Lung (tissue), 12 donors: ENCODE data around the gene COCH. TPM values are rescaled to one million over a fixed set of nuclear protein-coding genes. Genes with fewer than 3 reads are reported as not detected.
A peak's percentile ranks its signal among the peaks of the same experiment; 100 is the strongest.

Experiments
- ATAC-seq: fragments of 200-7000 bp; cut with Tn5 transposase; one replicate; pipeline ENCODE4 v1.9.1; 2020; ENCODE audit warnings: moderate number of reproducible peaks; ENCODE audit not compliant: insufficient read depth, low FRiP score
- DNase-seq, 3 donors: peaks; one replicate each; pipeline ENCODE4 v3.0.0-alpha.2; 2013 to 2017
- H3K27ac ChIP-seq, 2 donors: one replicate each; pipeline ENCODE4 v1.5.1; 2013; ENCODE audit warnings: mild to moderate bottlenecking in 2 of 2, moderate library complexity in 2 of 2, control low read depth in 1 of 2, inconsistent platforms in 1 of 2, low read depth in 1 of 2, low read length in 1 of 2
- H3K27me3 ChIP-seq, 3 donors: one replicate each; pipeline ENCODE4 v1.5.1; 2013; ENCODE audit warnings: low read length in 2 of 3; ENCODE audit not compliant: control insufficient read depth in 3 of 3, insufficient read depth in 3 of 3
- H3K36me3 ChIP-seq, 4 donors: one replicate each; pipeline ENCODE4 v1.5.1; 2013; ENCODE audit warnings: low read length in 4 of 4, mild to moderate bottlenecking in 1 of 4, moderate library complexity in 1 of 4; ENCODE audit not compliant: control insufficient read depth in 4 of 4, insufficient read depth in 4 of 4
- H3K4me1 ChIP-seq, 5 donors: one replicate each; pipeline ENCODE4 v1.5.1; 2013; ENCODE audit warnings: low read length in 5 of 5, mild to moderate bottlenecking in 2 of 5, moderate library complexity in 1 of 5; ENCODE audit not compliant: control insufficient read depth in 5 of 5, insufficient read depth in 5 of 5
- H3K4me3 ChIP-seq: one replicate; pipeline ENCODE4 v1.5.1; 2013; ENCODE audit warnings: mild to moderate bottlenecking, control low read depth, moderate library complexity
- H3K9ac ChIP-seq, 2 donors: one replicate each; pipeline ENCODE4 v1.5.1; 2013; ENCODE audit warnings: low read length in 2 of 2, control low read depth in 1 of 2; ENCODE audit not compliant: insufficient read depth in 1 of 2
- H3K9me3 ChIP-seq, 4 donors: one replicate each; pipeline ENCODE4 v1.5.1; 2013; ENCODE audit warnings: low read length in 3 of 4, mild to moderate bottlenecking in 1 of 4, moderate library complexity in 1 of 4; ENCODE audit not compliant: control insufficient read depth in 4 of 4, insufficient read depth in 3 of 4
- WGBS, 2 donors: extraction: QIAGEN DNeasy Blood & Tissue Kit; methylation state at CpG; one replicate each; pipeline ENCODE4 v1.1.7; 2013; 5-methylcytosine and 5-hydroxymethylcytosine counted together
- polyA plus RNA-seq, 2 donors: library from polyadenylated mRNA; stranded (reverse); fragments of 200-250 nt; gene quantifications; one replicate each; pipeline ENCODE4 v1.2.1, GENCODE V29; 2013
- total RNA-seq, 2 donors: library from RNA; depleted of rRNA in 1 of 2; stranded (reverse); fragments of >200 nt in 1 of 2; gene quantifications; one replicate each; pipeline ENCODE4 v1.2.1, GENCODE V29; 2014 to 2021
- TF ChIP-seq, protein P1 (sequence below): IDR thresholded peaks from 2 replicates; pipeline ENCODE4 v1.5.1; 2012; ENCODE audit warnings: mild to moderate bottlenecking; ENCODE audit errors: control extremely low read depth, extremely low read depth
- donor health status: control.
- donor health status: control.
- donor health status: Bipolar disorder and iron deficiency.
- donor health status: healthy.
- donor health status: DM: yes; HTN: yes; CAD: no.

The COCH gene
- total and polyA plus RNA-seq, 4 donors, result 0.06 to 0.71 (median 0.31) TPM

DNA sequence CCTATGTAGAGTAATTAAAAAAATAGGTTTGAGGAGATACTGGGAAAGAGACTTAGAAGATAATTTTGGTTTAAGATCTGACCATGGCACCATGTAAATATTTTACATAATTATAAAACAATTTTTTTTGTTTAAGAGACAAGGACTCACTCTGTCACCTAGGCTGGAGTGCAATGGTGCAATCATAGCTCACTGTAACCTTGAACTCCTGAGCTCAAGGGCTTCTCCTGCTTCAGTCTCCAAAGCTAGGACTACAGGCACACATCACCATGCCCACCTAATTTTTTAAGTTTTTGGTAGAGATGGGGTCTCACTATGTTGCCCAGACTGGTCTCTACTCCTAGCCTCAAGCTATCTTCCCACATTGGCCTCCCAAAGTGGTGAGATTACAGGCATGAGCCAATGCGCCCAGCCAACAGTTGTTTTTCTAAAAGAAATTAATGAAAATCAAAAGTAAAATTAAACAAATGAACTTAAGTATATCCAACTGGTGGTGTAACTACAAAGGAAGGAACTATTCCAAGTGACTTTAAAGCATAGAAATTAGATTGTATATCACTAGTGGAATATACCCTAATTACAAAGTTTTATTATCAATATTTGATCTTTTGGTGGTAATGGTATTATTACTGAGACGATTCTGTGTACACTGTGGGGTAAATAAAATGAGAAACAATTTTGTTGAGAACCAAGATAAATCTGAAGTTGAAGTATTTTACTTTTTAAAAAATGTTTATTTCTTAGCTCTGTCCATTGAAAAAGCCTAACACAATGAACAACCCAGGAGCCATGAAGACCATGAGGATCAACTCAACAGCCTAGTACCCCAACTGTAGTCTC is 29.1 kb downstream of the COCH start:
- DNase-seq (no peak), ATAC-seq (no peak)
- TF ChIP-seq, protein P1, sequence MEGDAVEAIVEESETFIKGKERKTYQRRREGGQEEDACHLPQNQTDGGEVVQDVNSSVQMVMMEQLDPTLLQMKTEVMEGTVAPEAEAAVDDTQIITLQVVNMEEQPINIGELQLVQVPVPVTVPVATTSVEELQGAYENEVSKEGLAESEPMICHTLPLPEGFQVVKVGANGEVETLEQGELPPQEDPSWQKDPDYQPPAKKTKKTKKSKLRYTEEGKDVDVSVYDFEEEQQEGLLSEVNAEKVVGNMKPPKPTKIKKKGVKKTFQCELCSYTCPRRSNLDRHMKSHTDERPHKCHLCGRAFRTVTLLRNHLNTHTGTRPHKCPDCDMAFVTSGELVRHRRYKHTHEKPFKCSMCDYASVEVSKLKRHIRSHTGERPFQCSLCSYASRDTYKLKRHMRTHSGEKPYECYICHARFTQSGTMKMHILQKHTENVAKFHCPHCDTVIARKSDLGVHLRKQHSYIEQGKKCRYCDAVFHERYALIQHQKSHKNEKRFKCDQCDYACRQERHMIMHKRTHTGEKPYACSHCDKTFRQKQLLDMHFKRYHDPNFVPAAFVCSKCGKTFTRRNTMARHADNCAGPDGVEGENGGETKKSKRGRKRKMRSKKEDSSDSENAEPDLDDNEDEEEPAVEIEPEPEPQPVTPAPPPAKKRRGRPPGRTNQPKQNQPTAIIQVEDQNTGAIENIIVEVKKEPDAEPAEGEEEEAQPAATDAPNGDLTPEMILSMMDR, result no peak
- no peaks in the 10 kb centered on the region for H3K4me1 ChIP-seq
- H3K4me3 ChIP-seq, result no peak overlapping the region
- no peak overlapping the region for H3K27ac ChIP-seq
- peaks cover 8 to 18% (median 12%) of the 10 kb centered on the region in 4 donors for H3K36me3 ChIP-seq
- WGBS, 2 donors, result 96 to 98% methylated on average over 2 of the region's 2 CpGs
- no peaks in the 10 kb centered on the region for H3K9me3 ChIP-seq
- H3K27me3 ChIP-seq, result no peaks in the 10 kb centered on the region
- H3K9ac ChIP-seq, result no peak overlapping the region

DNA sequence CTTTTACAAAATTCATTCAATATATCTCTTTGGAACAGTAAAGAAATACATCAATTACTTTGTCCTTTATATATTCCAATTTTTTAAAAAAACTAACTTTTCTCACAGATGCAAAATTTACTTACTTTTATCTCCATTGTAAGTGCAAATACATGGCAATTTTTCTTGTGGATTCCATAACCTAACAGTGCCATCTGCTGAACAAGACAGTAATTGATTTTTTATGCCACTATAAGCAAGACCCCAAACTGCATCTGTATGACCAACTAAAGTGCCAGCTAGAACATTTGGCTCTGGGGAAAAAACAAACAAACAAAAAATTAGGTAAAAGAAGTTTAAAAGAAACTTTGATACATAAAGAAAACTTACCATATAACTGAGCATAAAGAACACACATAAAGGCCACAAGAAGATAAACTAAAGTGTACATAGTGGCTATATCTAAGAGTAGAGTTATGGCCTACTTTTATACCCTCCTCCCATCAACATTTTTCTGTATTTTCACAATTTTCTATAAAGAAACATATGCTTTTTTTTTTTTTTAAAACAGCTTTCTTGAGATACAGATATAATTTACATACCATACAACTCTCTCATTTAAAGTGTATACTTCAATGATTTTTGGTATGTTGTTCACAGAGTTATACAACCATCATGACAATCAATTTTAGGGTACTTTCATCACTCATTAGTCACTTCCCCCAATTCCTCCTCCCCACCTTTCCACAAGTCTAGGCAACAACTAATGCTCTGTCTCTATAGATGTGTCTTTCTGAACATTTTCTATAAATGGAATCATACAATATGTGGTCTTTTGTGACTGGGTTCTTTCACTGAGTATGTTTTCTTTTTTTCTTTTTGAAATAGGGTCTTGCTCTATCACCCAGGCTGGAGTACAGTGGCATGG is 32.6 kb downstream of the COCH start:
- Histone ChIP-seq H3K9me3 (no peaks in the 10 kb centered on the region), H3K4me3 (no peak overlapping the region), H3K4me1 (no peaks in the 10 kb centered on the region), H3K27ac (no peak overlapping the region), H3K9ac (no peak overlapping the region), H3K27me3 (no peaks in the 10 kb centered on the region), H3K36me3 (peaks cover 6 to 22% (median 16%) of the 10 kb centered on the region in 4 donors)
- ATAC-seq, result no peak
- TF ChIP-seq, protein P1, result no peak
- DNase-seq, result peak in 2 of 3 donors; percentile 36 to 49

DNA sequence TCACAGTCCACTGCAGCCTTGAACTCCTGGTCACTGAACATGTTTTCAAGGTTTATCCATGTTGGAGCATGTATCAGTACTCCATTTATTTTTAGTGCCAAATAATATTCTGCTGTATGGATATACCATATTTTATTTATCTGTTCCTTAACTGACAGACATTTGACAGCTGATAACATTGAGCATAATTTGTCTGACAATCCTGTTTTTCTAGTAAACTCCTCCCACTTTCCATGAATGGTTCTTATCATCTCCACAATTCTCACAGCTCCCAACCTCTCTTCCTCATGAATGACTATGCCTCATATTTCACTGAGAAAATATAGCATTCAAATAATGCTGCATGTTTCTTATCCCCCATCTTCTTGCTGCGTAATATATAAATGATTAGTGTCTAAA is 33.3 kb downstream of the COCH start:
- peaks cover 6 to 19% (median 14%) of the 10 kb centered on the region in 4 donors for H3K36me3 ChIP-seq
- no peaks in the 10 kb centered on the region for H3K9me3 ChIP-seq
- no peak for DNase-seq
- H3K4me1 ChIP-seq, result no peaks in the 10 kb centered on the region
- ATAC-seq, result no peak
- H3K27me3 ChIP-seq, result no peaks in the 10 kb centered on the region
- TF ChIP-seq, protein P1, result no peak
- H3K27ac ChIP-seq, result no peak overlapping the region
- 96 to 100% methylated on average over 1 of the region's 1 CpG for WGBS, 2 donors
- no peak overlapping the region for H3K4me3 ChIP-seq
- no peak overlapping the region for H3K9ac ChIP-seq
